Endothelial cell of umbilical vein (primary cell): ENCODE measurements around the gene KIF26A. TPM values are rescaled to one million over a fixed set of nuclear protein-coding genes. Genes with fewer than 3 reads are reported as not detected.

ENCODE experiments used
- BruUV-seq: library from RNA; stranded (reverse); fragments of 400-500 nt; replicated peaks from 2 replicates; lab custom pipeline; 2021; lab: Mats Ljungman, UMichigan
- CTCF ChIA-PET: fragments of 300-600, 350-600 bp; sonication (Branson Sonifier 250); formaldehyde crosslinking; loops from one replicate; lab custom pipeline; 2021; ENCODE audit warnings: antibody characterized with exemption, inconsistent platforms; lab: Charles Lee
- POLR2A ChIA-PET: fragments of 300-600, 350-600 bp; sonication (Branson Sonifier 250); formaldehyde crosslinking; loops from one replicate; lab custom pipeline; 2021; ENCODE audit warnings: antibody characterized with exemption, inconsistent platforms; lab: Charles Lee
- DNase-seq: peaks from one replicate; pipeline ENCODE4 v3.0.0-alpha.2; 2011; ENCODE audit warnings: low read depth, low spot score
- FAIRE-seq: peaks from 2 replicates; lab custom pipeline; 2011; peaks lifted over from hg19 to GRCh38; lab: Jason Lieb, UNC
- H2AFZ ChIP-seq: 2 replicates; pipeline ENCODE4 v1.6.0; 2012; ENCODE audit warnings: low read depth, low read length, control low read depth, inconsistent platforms
- H3K27ac ChIP-seq: 2 replicates; pipeline ENCODE4 v1.5.1; 2011; ENCODE audit warnings: low read depth, mild to moderate bottlenecking, control low read depth, low read length, moderate library complexity; ENCODE audit not compliant: insufficient read depth
- H3K27me3 ChIP-seq, 2 experiments: 2 replicates each; pipeline versions ENCODE4 v1.6.0 to v1.6.1; 2011; ENCODE audit warnings: low read length in 2 of 2, mixed read lengths in 1 of 2; ENCODE audit not compliant: control insufficient read depth in 2 of 2, insufficient read depth in 2 of 2
- H3K36me3 ChIP-seq, 2 experiments: 2 replicates in 1 of 2; 3 replicates in 1 of 2; pipeline ENCODE4 v1.5.1; 2011; ENCODE audit warnings: low read length in 2 of 2, mild to moderate bottlenecking in 1 of 2, moderate library complexity in 1 of 2; ENCODE audit not compliant: control insufficient read depth in 2 of 2, insufficient read depth in 2 of 2; ENCODE audit errors: extremely low read depth in 1 of 2
- H3K4me1 ChIP-seq: 3 replicates; pipeline ENCODE4 v1.5.1; 2011; ENCODE audit warnings: mild to moderate bottlenecking, low read length; ENCODE audit not compliant: control insufficient read depth, insufficient read depth; ENCODE audit errors: extremely low read depth
- H3K4me2 ChIP-seq: 2 replicates; pipeline ENCODE4 v1.6.1; 2011; ENCODE audit warnings: low read length, control low read depth, mixed read lengths; ENCODE audit not compliant: insufficient read depth
- H3K4me3 ChIP-seq, 3 experiments: fragments of 200-600 bp in 1 of 3; sonication (generic), shearing (Covaris generic) in 1 of 3; replicated peaks in 1 of 3; 2 replicates each; pipeline ENCODE4 v1.5.1; 2011 to 2016; ENCODE audit warnings: control low read depth in 3 of 3, low read length in 3 of 3, mild to moderate bottlenecking in 2 of 3, inconsistent platforms in 1 of 3, low read depth in 1 of 3, moderate library complexity in 1 of 3; ENCODE audit not compliant: insufficient read depth in 1 of 3
- H3K79me2 ChIP-seq: 2 replicates; pipeline ENCODE4 v1.6.0; 2012; ENCODE audit warnings: low read length, inconsistent platforms; ENCODE audit not compliant: control insufficient read depth, insufficient read depth
- H3K9ac ChIP-seq: replicated peaks from 2 replicates; pipeline ENCODE3; 2011; ENCODE audit warnings: low read length, control low read depth; ENCODE audit not compliant: insufficient read depth; ENCODE audit errors: extremely low read depth
- H3K9me1 ChIP-seq: replicated peaks from 3 replicates; pipeline ENCODE4 v1.6.0; 2011; ENCODE audit warnings: mild to moderate bottlenecking, low read length; ENCODE audit not compliant: control insufficient read depth, insufficient read depth; ENCODE audit errors: extremely low read depth
- H3K9me3 ChIP-seq: replicated peaks from 2 replicates; pipeline ENCODE4 v1.5.1; 2012; ENCODE audit warnings: low read length, inconsistent platforms; ENCODE audit not compliant: control insufficient read depth, insufficient read depth
- H4K20me1 ChIP-seq: replicated peaks from 2 replicates; pipeline ENCODE3; 2011; ENCODE audit warnings: mild to moderate bottlenecking, low read length; ENCODE audit not compliant: control insufficient read depth, insufficient read depth; ENCODE audit errors: extremely low read depth
- GATA2 ChIP-seq: IDR thresholded peaks from 2 replicates; pipeline ENCODE4 v1.7.0; 2011; ENCODE audit warnings: low read depth, mild to moderate bottlenecking, moderate library complexity, mixed read lengths, low read length; ENCODE audit not compliant: insufficient read length, insufficient read depth
- MYC ChIP-seq: IDR thresholded peaks from one replicate; pipeline ENCODE4 v1.6.1; 2011; ENCODE audit warnings: mild to moderate bottlenecking, low read depth, low read length
- POLR2A ChIP-seq: IDR thresholded peaks from 2 replicates; pipeline ENCODE4 v1.6.1; 2012; ENCODE audit warnings: low read depth, mild to moderate bottlenecking, control low read depth, low read length
- POLR2AphosphoS5 ChIP-seq: IDR thresholded peaks from 2 replicates; pipeline ENCODE4 v1.6.1; 2012; ENCODE audit warnings: low read depth, mild to moderate bottlenecking, control low read depth, low read length, moderate library complexity; ENCODE audit not compliant: insufficient read depth
- dilution Hi-C: fragments of 300-500 bp; cut with MboI; formaldehyde crosslinking; loops from one replicate; pipeline ENCODE4 v1.15.0; 2019; ENCODE audit warnings: low sequenced_read_pairs; ENCODE audit not compliant: extremely low pct_ligation_motif_present
- intact Hi-C: fragments of 100-400 bp; cut with micrococcal nuclease; formaldehyde crosslinking; loops from one replicate; pipeline ENCODE4 v1.10.0; 2022
- polyA plus RNA-seq, 4 experiments: library from polyadenylated mRNA; depleted of rRNA in 3 of 4; stranded (reverse) in 3 of 4; unstranded in 1 of 4; fragments of >200 nt; gene quantifications; 2 replicates each; pipeline versions ENCODE4 v1.2.1 to v1.2.3, GENCODE V29; 2011 to 2012; ENCODE audit warnings: missing spikeins in 1 of 4
- total RNA-seq: library from RNA; stranded (reverse); gene quantifications from 2 replicates; pipeline ENCODE4 v1.2.3, GENCODE V29; 2021
- TF ChIP-seq, protein P1 (sequence below), 2 donors: IDR thresholded peaks; 1 replicate in 1 of 2; 2 replicates in 1 of 2; pipeline ENCODE4 v1.5.1; 2011; ENCODE audit warnings: low read length in 2 of 2, mild to moderate bottlenecking in 2 of 2, moderate library complexity in 2 of 2, control low read depth in 1 of 2, inconsistent platforms in 1 of 2, low read depth in 1 of 2; ENCODE audit not compliant: insufficient read depth in 1 of 2; ENCODE audit errors: extremely low read depth in 1 of 2
- TF ChIP-seq, protein P2 (sequence below): IDR thresholded peaks from 2 replicates; pipeline ENCODE4 v1.6.1; 2011; ENCODE audit not compliant: insufficient read depth, insufficient read length

KIF26A gene
- total and polyA plus RNA-seq, 2 donors (not counting 3 experiments of a cell fraction or from before 2014, with no cell fraction given): 3.6 to 10.7 TPM

DNA sequence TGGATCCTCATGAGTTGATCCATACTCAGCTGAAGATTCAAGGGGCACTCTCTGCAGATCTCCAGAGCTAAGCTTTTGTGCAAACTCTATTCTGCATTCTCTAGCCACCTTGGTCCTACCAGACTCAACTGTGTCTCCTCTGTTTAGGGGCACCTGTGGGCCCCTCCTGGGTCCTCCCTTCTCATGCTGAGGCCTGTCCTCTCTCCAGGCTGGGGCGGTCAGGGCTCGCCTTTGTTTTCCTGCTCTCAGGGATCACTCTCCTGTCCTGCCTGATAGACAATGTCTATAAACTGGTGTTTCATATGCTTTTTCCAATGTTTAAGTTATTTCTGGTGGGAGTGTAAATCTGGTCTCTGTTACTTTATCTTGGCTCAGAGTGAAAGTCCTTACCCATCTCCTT, 11.6 kb upstream of the KIF26A start:
- Histone ChIP-seq H3K4me2 (no peak overlapping the region), H3K9me1 (no peaks in the 10 kb centered on the region), H4K20me1 (no peaks in the 10 kb centered on the region), H3K9me3 (no peaks in the 10 kb centered on the region), H3K36me3 (no peaks in the 10 kb centered on the region), H3K9ac (no peak overlapping the region), H3K27ac (no peak overlapping the region), H3K27me3 (no peaks in the 10 kb centered on the region), H2AFZ (no peak overlapping the region), H3K4me1 (no peaks in the 10 kb centered on the region), H3K4me3 (no peak overlapping the region), H3K79me2 (no peaks in the 10 kb centered on the region)
- ChIA-PET CTCF (interaction anchor here (1.8 kb wide), 1 partner anchor 49 kb away, joined by 5 read pairs; no protein-coding TSS in a partner anchor), POLR2A (no interaction called here)
- FAIRE-seq (no peak), DNase-seq (no peak)
- intact Hi-C loops (no loop called here), dilution Hi-C loops (no loop called here)
- BruUV-seq: no TSS peak
- no peak for TF ChIP-seq MYC

DNA sequence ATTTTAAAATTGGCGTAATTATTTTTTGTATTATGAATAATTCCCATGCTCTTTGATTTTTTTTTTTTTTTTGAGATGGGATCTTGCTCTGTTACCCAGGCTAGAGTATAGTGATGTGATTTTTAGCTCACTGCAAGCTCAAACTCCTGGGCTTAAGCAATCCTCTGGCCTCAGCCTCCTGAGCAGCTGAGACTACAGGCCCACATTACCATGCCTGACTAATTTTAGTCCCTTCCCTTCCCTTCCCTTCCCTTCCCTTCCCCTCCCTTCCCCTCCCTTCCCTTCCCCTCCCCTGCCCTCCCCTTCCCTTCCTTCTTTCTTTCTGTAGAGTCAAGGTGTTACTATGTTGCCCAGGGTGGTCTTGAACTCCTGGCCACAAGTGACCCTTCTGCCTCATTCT, 9.4 kb upstream of the KIF26A start:
- no peak overlapping the region for H2AFZ ChIP-seq
- H3K27ac ChIP-seq: no peak overlapping the region
- H3K79me2 ChIP-seq: no peaks in the 10 kb centered on the region
- dilution Hi-C loops (no loop called here), intact Hi-C loops (no loop called here)
- TF ChIP-seq POLR2AphosphoS5: no peak
- TF ChIP-seq, protein P1, sequence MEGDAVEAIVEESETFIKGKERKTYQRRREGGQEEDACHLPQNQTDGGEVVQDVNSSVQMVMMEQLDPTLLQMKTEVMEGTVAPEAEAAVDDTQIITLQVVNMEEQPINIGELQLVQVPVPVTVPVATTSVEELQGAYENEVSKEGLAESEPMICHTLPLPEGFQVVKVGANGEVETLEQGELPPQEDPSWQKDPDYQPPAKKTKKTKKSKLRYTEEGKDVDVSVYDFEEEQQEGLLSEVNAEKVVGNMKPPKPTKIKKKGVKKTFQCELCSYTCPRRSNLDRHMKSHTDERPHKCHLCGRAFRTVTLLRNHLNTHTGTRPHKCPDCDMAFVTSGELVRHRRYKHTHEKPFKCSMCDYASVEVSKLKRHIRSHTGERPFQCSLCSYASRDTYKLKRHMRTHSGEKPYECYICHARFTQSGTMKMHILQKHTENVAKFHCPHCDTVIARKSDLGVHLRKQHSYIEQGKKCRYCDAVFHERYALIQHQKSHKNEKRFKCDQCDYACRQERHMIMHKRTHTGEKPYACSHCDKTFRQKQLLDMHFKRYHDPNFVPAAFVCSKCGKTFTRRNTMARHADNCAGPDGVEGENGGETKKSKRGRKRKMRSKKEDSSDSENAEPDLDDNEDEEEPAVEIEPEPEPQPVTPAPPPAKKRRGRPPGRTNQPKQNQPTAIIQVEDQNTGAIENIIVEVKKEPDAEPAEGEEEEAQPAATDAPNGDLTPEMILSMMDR (IDR thresholded peaks at IDR 0.05; ENCODE audit: extremely low read depth in 1 of 2, insufficient read depth in 1 of 2, low read depth in 1 of 2, low read length in 2 of 2): no peak
- no peak for TF ChIP-seq POLR2A
- no peak for TF ChIP-seq GATA2
- TF ChIP-seq MYC: no peak
- TF ChIP-seq, protein P2, sequence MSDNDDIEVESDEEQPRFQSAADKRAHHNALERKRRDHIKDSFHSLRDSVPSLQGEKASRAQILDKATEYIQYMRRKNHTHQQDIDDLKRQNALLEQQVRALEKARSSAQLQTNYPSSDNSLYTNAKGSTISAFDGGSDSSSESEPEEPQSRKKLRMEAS: no peak
- no peaks in the 10 kb centered on the region for H4K20me1 ChIP-seq
- H3K4me1 ChIP-seq: no peaks in the 10 kb centered on the region
- POLR2A ChIA-PET: no interaction called here
- H3K4me2 ChIP-seq: no peak overlapping the region
- no peak overlapping the region for H3K9ac ChIP-seq
- H3K9me1 ChIP-seq: no peaks in the 10 kb centered on the region
- CTCF ChIA-PET: interaction anchor here (1.0 to 3.3 kb wide), 7 partner anchors 9 to 511 kb away, joined by 3 to 15 read pairs (median 3); no protein-coding TSS in a partner anchor
- BruUV-seq: no TSS peak
- no peaks in the 10 kb centered on the region for H3K36me3 ChIP-seq
- H3K4me3 ChIP-seq: no peak overlapping the region
- FAIRE-seq (no peak), DNase-seq (no peak)
- H3K27me3 ChIP-seq: no peaks in the 10 kb centered on the region
- no peaks in the 10 kb centered on the region for H3K9me3 ChIP-seq
